ENCODE measurements around the gene CCDC157.
"Not testable (repeated sequence)": the region's sequence is repeated elsewhere in the genome, so short reads cannot be mapped to it uniquely, and the experiment has no call there.

DNA sequence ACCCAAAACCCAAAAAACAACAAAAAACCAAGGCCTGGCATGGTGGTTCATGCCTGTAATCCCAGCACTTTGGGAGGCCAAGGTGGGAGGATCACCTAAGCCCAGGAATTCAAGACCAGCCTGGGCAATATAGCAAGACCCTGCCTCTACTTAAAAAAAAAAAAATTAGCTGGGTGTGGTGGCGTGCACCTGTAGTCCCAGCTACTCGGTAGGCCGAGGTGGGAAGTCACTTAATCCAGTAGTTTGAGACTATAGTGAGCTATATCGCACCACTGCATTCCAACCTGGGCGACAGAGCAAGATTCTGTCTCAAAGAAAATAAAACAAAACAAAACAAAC lies 45.9 kb downstream of the CCDC157 start:
- TF ChIP-seq, protein P1, sequence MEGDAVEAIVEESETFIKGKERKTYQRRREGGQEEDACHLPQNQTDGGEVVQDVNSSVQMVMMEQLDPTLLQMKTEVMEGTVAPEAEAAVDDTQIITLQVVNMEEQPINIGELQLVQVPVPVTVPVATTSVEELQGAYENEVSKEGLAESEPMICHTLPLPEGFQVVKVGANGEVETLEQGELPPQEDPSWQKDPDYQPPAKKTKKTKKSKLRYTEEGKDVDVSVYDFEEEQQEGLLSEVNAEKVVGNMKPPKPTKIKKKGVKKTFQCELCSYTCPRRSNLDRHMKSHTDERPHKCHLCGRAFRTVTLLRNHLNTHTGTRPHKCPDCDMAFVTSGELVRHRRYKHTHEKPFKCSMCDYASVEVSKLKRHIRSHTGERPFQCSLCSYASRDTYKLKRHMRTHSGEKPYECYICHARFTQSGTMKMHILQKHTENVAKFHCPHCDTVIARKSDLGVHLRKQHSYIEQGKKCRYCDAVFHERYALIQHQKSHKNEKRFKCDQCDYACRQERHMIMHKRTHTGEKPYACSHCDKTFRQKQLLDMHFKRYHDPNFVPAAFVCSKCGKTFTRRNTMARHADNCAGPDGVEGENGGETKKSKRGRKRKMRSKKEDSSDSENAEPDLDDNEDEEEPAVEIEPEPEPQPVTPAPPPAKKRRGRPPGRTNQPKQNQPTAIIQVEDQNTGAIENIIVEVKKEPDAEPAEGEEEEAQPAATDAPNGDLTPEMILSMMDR (IDR thresholded peaks at IDR 0.05) = not testable (repeated sequence)
- not testable (repeated sequence) for TF ChIP-seq POLR2A, POLR2AphosphoS5, EP300 (IDR thresholded peaks at IDR 0.05)

Measured in gastroesophageal sphincter (tissue), 3 donors.